Kidney epithelial cell (primary cell): ENCODE results near the gene STK4. TPM values are rescaled to one million over a fixed set of nuclear protein-coding genes. Genes with fewer than 3 reads are reported as not detected.

Experiments used
- DNase-seq: peaks from one replicate; pipeline ENCODE4 v3.0.0-alpha.2; 2010; ENCODE audit warnings: low read depth
- H3K27me3 ChIP-seq: 2 replicates; pipeline ENCODE4 v1.6.0; 2011; ENCODE audit warnings: low read length; ENCODE audit not compliant: control insufficient read depth, insufficient read depth
- H3K36me3 ChIP-seq: 2 replicates; pipeline ENCODE4 v1.5.1; 2011; ENCODE audit warnings: low read length; ENCODE audit not compliant: control insufficient read depth, insufficient read depth
- H3K4me3 ChIP-seq: 2 replicates; pipeline ENCODE4 v1.5.1; 2011; ENCODE audit warnings: low read depth, mild to moderate bottlenecking, control low read depth, low read length
- CTCF ChIP-seq: IDR thresholded peaks from 2 replicates; pipeline ENCODE4 v1.5.1; 2011; ENCODE audit warnings: mild to moderate bottlenecking, moderate library complexity, low read length, control low read depth, inconsistent platforms; ENCODE audit not compliant: insufficient read depth, poor library complexity, severe bottlenecking
- total RNA-seq: library from RNA; depleted of rRNA; stranded (reverse); fragments of >200 nt; gene quantifications from 2 replicates; pipeline ENCODE4 v1.2.3, GENCODE V29; 2015

The STK4 gene
- total RNA-seq, 1 donor from 2014 or later: 27.1 TPM

GRCh38 chr20:45124365-45124764 is 158.1 kb downstream of the STK4 start, which contains the start of gene WFDC12:
TSS of gene WFDC12 (minus strand) at chr20:45124465. CDS start at chr20:45124447, 18 bp downstream.
- Histone ChIP-seq H3K36me3 (no peaks in the 10 kb centered on the region), H3K4me3 (no peak within 1 kb of the TSS)

GRCh38 chr20:45128099-45128498 is 161.8 kb downstream of the STK4 start:
- Histone ChIP-seq H3K36me3 (no peaks in the 10 kb centered on the region), H3K4me3 (no peak overlapping the region), H3K27me3 (no peaks in the 10 kb centered on the region)
- DNase-seq: peak; percentile 42
- no peak for TF ChIP-seq CTCF

More at GRCh38 chr20:45124365-45124764, 158.1 kb downstream of the STK4 start, which contains the start of gene WFDC12:
- DNase-seq: no peak
- no peaks in the 10 kb centered on the region for H3K27me3 ChIP-seq
- TF ChIP-seq CTCF: no peak

Other genes starting within 250 kb of the STK4 start
- gene KCNK15, start 220.6 kb upstream of the STK4 start, total RNA-seq: 2.5 and 2.8 TPM in 2 replicates
- gene RIMS4, start 156.0 kb upstream of the STK4 start, total RNA-seq: not detected in 2 replicates
- 165 and 179 TPM in 2 replicates for gene YWHAB, start 80.8 kb upstream of the STK4 start, total RNA-seq
- gene PABPC1L, start 56.5 kb upstream of the STK4 start, total RNA-seq: 15.7 and 27.2 TPM in 2 replicates
- 62.3 and 72.9 TPM in 2 replicates for gene TOMM34, start 6.1 kb upstream of the STK4 start, total RNA-seq
- 4.3 and 6.9 TPM in 2 replicates for gene KCNS1, start 134.6 kb downstream of the STK4 start, total RNA-seq
- gene WFDC5, start 148.7 kb downstream of the STK4 start, total RNA-seq: 1.0 TPM in 1 of 2 replicates, not detected in the other
- gene WFDC12, start 158.0 kb downstream of the STK4 start, total RNA-seq: not detected in 2 replicates
- not detected in 2 replicates for gene PI3, start 208.4 kb downstream of the STK4 start, total RNA-seq
- gene SEMG1, start 240.5 kb downstream of the STK4 start, total RNA-seq: not detected in 2 replicates